Activated B cell treated with CpG ODN at 0.5 μM for 24 hours (primary cell): ENCODE data around the gene BTBD16. TPM values are rescaled to one million over a fixed set of nuclear protein-coding genes. Genes with fewer than 3 reads are reported as not detected.

ENCODE experiments used
- ATAC-seq: fragments of 200-7000 bp; cut with Tn5 transposase; one replicate; pipeline ENCODE4 v1.10.0; 2021; ENCODE audit warnings: low read depth, mild to moderate bottlenecking, moderate library complexity
- CTCF ChIA-PET: fragments of 350-600 bp; sonication (Branson Sonifier 250); formaldehyde crosslinking; loops from one replicate; lab custom pipeline; 2021; ENCODE audit warnings: antibody characterized with exemption; lab: Charles Lee
- POLR2A ChIA-PET: fragments of 350-600 bp; sonication (Branson Sonifier 250); formaldehyde crosslinking; loops from one replicate; lab custom pipeline; 2021; ENCODE audit warnings: antibody characterized with exemption; lab: Charles Lee
- DNase-seq: peaks from one replicate; pipeline ENCODE4 v3.0.0; 2022
- H3K27ac Mint-ChIP-seq: one replicate; pipeline ENCODE4 v1.8.0; 2020; ENCODE audit warnings: mixed read lengths
- H3K27me3 Mint-ChIP-seq: one replicate; pipeline ENCODE4 v1.8.0; 2021; ENCODE audit warnings: mixed read lengths
- H3K36me3 Mint-ChIP-seq: one replicate; pipeline ENCODE4 v1.8.0; 2021; ENCODE audit warnings: low read depth, mixed read lengths
- H3K4me1 Mint-ChIP-seq: one replicate; pipeline ENCODE4 v1.8.0; 2021; ENCODE audit warnings: mixed read lengths
- H3K4me3 Mint-ChIP-seq: one replicate; pipeline ENCODE4 v1.8.0; 2020; ENCODE audit warnings: mild to moderate bottlenecking, mixed read lengths
- H3K9me3 Mint-ChIP-seq: one replicate; pipeline ENCODE4 v1.8.0; 2020; ENCODE audit warnings: mixed read lengths
- intact Hi-C: fragments of 100-400 bp; cut with micrococcal nuclease; formaldehyde crosslinking; loops from one replicate; pipeline ENCODE4 v1.15.1; 2024
- total RNA-seq: library from RNA; stranded (reverse); gene quantifications from 2 replicates; pipeline ENCODE4 v1.2.3, GENCODE V29; 2022
- TF ChIP-seq, protein P1 (sequence below): fragments of 200-600 bp; IDR thresholded peaks from one replicate; pipeline ENCODE4 v1.8.0; 2022; ENCODE audit warnings: antibody characterized with exemption, mild to moderate bottlenecking

Gene BTBD16
- total RNA-seq, 1 donor from 2014 or later, result not detected

DNA sequence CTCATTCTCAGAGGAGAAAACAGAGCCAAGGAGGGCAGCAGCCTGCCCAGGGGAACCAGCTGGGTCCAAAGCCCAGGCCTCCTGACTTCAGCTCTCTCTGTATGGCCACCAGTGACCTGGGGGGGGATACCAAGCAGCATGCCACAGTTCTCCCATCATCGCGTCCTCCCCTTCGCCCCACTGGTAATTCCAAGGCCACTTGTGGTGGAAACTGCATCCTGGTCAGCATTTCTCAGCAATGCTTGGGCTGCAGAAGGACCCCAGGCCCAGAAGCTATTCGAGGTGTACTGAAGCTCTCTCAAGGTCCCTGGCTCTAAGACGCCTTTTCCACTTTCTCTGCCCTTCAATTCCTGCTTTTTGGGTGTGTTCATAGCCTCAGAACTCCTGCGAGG lies 27.1 kb downstream of the BTBD16 start:
- ChIA-PET CTCF (interaction anchor here (1.0 to 4.6 kb wide), 11 partner anchors 9 to 406 kb away, joined by 3 to 89 read pairs (median 5); no protein-coding TSS in a partner anchor), POLR2A (interaction anchor here (1.0 kb wide), 1 partner anchor 137 kb away, joined by 5 read pairs; no protein-coding TSS in a partner anchor)
- H3K4me3 Mint-ChIP-seq, result no peak overlapping the region
- no peaks in the 10 kb centered on the region for H3K36me3 Mint-ChIP-seq
- H3K27ac Mint-ChIP-seq, result no peak overlapping the region
- no peak for ATAC-seq
- no peaks in the 10 kb centered on the region for H3K9me3 Mint-ChIP-seq
- DNase-seq, result no peak
- TF ChIP-seq, protein P1, sequence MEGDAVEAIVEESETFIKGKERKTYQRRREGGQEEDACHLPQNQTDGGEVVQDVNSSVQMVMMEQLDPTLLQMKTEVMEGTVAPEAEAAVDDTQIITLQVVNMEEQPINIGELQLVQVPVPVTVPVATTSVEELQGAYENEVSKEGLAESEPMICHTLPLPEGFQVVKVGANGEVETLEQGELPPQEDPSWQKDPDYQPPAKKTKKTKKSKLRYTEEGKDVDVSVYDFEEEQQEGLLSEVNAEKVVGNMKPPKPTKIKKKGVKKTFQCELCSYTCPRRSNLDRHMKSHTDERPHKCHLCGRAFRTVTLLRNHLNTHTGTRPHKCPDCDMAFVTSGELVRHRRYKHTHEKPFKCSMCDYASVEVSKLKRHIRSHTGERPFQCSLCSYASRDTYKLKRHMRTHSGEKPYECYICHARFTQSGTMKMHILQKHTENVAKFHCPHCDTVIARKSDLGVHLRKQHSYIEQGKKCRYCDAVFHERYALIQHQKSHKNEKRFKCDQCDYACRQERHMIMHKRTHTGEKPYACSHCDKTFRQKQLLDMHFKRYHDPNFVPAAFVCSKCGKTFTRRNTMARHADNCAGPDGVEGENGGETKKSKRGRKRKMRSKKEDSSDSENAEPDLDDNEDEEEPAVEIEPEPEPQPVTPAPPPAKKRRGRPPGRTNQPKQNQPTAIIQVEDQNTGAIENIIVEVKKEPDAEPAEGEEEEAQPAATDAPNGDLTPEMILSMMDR, result no peak
- H3K27me3 Mint-ChIP-seq, result peaks cover 13% of the 10 kb centered on the region
- intact Hi-C loops, result loop anchor here (1.0 to 2.0 kb wide), 4 partner anchors 44 to 405 kb away; partner anchors contain the start of gene PLEKHA1
- peaks cover 2% of the 10 kb centered on the region for H3K4me1 Mint-ChIP-seq

DNA sequence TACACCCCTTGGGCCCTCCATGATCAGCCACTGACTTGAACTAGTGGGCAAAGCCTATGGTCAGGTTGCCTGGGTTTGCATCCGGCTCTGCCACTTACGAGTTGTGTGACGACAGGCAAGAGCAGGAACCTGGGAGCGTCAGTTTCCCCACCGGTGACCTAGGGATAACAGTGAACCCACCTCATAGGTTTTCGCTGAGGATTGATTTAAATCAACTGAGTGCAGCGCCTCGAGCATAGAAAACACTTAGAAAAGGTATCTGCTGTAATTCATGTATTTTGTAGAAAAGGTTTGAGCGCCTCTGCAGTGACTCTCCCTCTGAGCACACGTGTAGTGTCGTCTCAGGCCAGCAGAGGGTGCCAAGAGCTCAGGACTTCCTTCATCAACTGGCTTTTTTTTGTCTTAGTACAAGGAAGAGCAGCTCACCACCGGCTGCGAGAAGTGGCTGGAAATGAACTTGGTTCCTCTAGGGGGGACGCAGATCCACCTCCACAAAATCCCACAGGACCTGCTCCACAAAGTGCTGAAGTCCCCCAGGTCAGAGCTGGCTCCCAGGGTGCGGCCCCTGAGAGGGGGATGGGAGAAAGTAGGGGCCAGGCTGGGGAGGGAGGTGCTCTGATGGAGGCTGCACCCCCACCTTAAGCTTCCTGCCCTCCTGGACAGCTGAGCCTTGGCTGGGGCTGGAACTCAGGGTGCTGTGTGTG lies 27.7 kb downstream of the BTBD16 start:
- peak; percentile 89 for ATAC-seq
- Mint-ChIP-seq H3K4me1 (peaks cover 2% of the 10 kb centered on the region), H3K9me3 (no peaks in the 10 kb centered on the region), H3K27me3 (peaks cover 13% of the 10 kb centered on the region), H3K4me3 (no peak overlapping the region), H3K36me3 (no peaks in the 10 kb centered on the region), H3K27ac (no peak overlapping the region)
- TF ChIP-seq, protein P1, result no peak
- intact Hi-C loops, result loop anchor here (1.0 to 2.0 kb wide), 4 partner anchors 44 to 405 kb away; partner anchors contain the start of gene PLEKHA1
- ChIA-PET CTCF (interaction anchor here (0.5 to 4.6 kb wide), 14 partner anchors 9 to 405 kb away, joined by 3 to 89 read pairs (median 4); partner anchors contain the start of gene PLEKHA1), POLR2A (interaction anchor here (1.0 kb wide), 1 partner anchor 137 kb away, joined by 5 read pairs; no protein-coding TSS in a partner anchor)
- DNase-seq, result peak; percentile 48

DNA sequence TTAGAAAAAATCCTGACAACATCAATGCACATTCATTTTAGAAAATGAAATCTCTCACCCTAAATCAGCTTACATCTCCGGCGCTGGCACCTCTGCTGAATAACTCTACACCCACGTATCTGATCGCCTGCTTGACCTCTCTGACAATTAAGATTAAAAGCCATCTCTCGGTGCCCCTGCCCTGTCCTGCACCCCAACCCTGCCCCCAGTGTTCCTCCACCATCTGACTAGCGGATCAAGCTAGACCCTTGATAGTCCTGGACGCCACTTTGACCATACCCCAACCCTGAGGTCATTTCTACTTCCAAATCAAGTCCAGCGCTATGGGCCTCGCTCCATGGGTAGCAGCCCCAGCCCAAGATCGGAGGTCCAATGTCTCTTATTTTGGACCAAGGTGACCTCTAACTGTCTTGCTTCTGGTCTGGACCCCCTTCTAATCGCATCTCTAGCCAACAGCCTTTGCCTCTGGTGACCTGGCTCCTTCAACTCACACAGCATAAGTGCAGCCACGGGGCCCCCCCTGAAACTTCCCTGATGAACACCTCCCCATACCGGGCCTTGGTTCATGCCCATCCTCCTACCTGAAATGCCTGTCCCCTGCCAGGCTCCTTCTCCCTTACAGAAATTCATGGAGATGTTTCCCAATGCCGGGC lies 28.5 kb downstream of the BTBD16 start:
- DNase-seq (no peak), ATAC-seq (no peak)
- H3K27ac Mint-ChIP-seq, result no peak overlapping the region
- no peaks in the 10 kb centered on the region for H3K36me3 Mint-ChIP-seq
- POLR2A ChIA-PET, result interaction anchor here (1.0 kb wide), 1 partner anchor 136 kb away, joined by 5 read pairs; no protein-coding TSS in a partner anchor
- CTCF ChIA-PET, result interaction anchor here (0.5 to 4.6 kb wide), 14 partner anchors 8 to 405 kb away, joined by 3 to 89 read pairs (median 4); partner anchors contain the start of gene PLEKHA1
- H3K9me3 Mint-ChIP-seq, result no peaks in the 10 kb centered on the region
- intact Hi-C loops, result loop anchor here (2.0 kb wide), 1 partner anchor 75 kb away; the partner anchor contains the start of gene PLEKHA1
- TF ChIP-seq, protein P1, result no peak
- H3K27me3 Mint-ChIP-seq, result peaks cover 13% of the 10 kb centered on the region
- peaks cover 2% of the 10 kb centered on the region for H3K4me1 Mint-ChIP-seq
- no peak overlapping the region for H3K4me3 Mint-ChIP-seq

DNA sequence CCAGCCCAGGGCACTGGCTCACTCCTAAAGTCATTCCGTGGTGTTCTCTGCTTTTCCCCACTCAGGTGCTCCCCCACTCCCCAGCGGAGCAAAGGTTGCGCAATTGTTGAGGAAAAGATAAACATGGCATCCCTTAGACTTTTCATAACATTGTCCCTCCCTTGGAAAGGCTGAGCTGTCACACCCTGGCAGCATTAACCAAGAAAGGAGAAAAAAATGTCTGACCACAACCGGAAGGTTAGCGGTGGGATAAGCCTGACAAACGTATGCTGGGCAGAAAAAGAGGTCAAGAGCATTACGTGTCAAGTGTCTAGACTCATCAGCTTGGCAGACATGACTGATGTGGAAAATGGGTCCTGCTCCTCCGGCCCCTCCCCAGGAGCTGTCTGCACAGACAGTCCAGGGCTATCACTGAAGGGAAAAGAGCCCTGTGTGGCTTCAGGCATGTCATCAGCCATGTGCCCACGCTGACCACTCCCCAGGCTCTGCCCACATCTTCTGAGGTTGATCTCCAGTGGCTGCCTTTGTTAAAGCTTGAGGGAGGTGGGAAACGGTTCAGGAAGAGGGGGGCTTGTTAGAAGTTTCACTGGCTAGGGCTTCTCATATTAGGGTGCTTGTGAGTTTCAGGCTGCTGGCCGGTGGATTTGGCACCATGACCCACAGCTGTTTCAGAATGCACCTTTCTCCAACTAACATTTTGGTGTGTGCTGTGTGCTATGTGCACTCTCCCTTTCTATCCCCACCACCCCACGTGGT lies 30.1 kb downstream of the BTBD16 start:
- TF ChIP-seq, protein P1, result no peak
- Mint-ChIP-seq H3K27me3 (peaks cover 12% of the 10 kb centered on the region), H3K4me1 (peaks cover 3% of the 10 kb centered on the region), H3K36me3 (no peaks in the 10 kb centered on the region), H3K4me3 (no peak overlapping the region), H3K27ac (no peak overlapping the region), H3K9me3 (peaks cover 7% of the 10 kb centered on the region)
- intact Hi-C loops, result no loop called here
- CTCF ChIA-PET, result interaction anchor here (1.0 to 2.5 kb wide), 3 partner anchors 10 to 134 kb away, joined by 3 to 11 read pairs (median 4); no protein-coding TSS in a partner anchor
- no peak for DNase-seq
- no peak for ATAC-seq
- POLR2A ChIA-PET, result no interaction called here
